Astrocyte of the cerebellum (primary cell): ENCODE measurements around the gene CBLN4.

Experiments
- DNase-seq: peaks from one replicate; pipeline ENCODE4 v3.0.0-alpha.2; 2011; ENCODE audit warnings: low read depth
- H3K4me3 ChIP-seq: 2 replicates; pipeline ENCODE4 v1.5.1; 2011; ENCODE audit warnings: mild to moderate bottlenecking, low read depth, low read length, moderate library complexity
- CTCF ChIP-seq: IDR thresholded peaks from 2 replicates; pipeline ENCODE4 v1.5.1; 2012; ENCODE audit warnings: low read length, low read depth, moderate library complexity, mild to moderate bottlenecking; ENCODE audit errors: missing control alignments
- in situ Hi-C: cut with HindIII; loops from 2 replicates; pipeline ENCODE4 v1.10.0; 2017; ENCODE audit warnings: low sequenced_read_pairs

Gene CBLN4

DNA sequence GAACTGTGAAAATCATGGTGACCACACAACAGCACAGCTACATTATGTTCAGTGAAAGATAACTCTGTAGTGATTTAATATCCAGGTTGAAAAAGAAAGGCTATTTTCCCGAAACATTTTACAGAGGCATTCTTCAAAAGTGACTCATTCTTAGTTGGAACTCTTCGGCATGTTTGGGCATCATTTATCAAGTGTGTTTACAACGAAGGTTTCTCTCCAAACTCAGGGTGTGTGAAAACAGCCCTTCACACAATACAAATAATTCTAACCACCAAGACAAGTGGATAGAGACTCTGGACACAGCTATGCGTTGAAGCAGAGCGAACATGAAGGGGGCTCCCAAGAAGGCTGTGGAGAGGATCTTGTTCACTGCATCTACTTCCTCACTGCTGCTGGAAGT, 57.6 kb downstream of the CBLN4 start:
- DNase-seq, result no peak
- H3K4me3 ChIP-seq, result no peak overlapping the region
- TF ChIP-seq CTCF, result no peak
- in situ Hi-C loops, result no loop called here
